Hepatocyte (in vitro differentiated cells): Measurements from ENCODE around the gene BUD31. TPM values are rescaled to one million over a fixed set of nuclear protein-coding genes. Genes with fewer than 3 reads are reported as not detected.
"Not testable (repeated sequence)": the region's sequence is repeated elsewhere in the genome, so short reads cannot be mapped to it uniquely, and the experiment has no call there.

Experiments
- DNase-seq: peaks from one replicate; pipeline ENCODE4 v3.0.0-alpha.2; 2016; ENCODE audit warnings: low spot score
- H2AFZ ChIP-seq: fragments of 200-600 bp; sonication (generic); 2 replicates; pipeline ENCODE4 v1.6.0; 2016; ENCODE audit warnings: antibody characterized with exemption, mild to moderate bottlenecking
- H3K27ac ChIP-seq: fragments of 200-600 bp; sonication (generic); 2 replicates; pipeline ENCODE4 v1.5.1; 2016; ENCODE audit warnings: mild to moderate bottlenecking
- H3K27me3 ChIP-seq: fragments of 200-600 bp; sonication (generic); 2 replicates; pipeline ENCODE4 v1.6.1; 2016
- H3K36me3 ChIP-seq: fragments of 200-600 bp; sonication (generic); replicated peaks from 2 replicates; pipeline ENCODE4 v1.5.1; 2016; ENCODE audit warnings: low read depth; ENCODE audit not compliant: insufficient read depth
- H3K4me1 ChIP-seq: fragments of 200-600 bp; sonication (generic); 2 replicates; pipeline ENCODE4 v1.5.1; 2016; ENCODE audit warnings: mild to moderate bottlenecking, moderate library complexity; ENCODE audit not compliant: insufficient read depth
- H3K4me2 ChIP-seq: fragments of 200-600 bp; sonication (generic); 2 replicates; pipeline ENCODE4 v1.6.0; 2016
- H3K4me3 ChIP-seq: fragments of 200-600 bp; sonication (generic); 2 replicates; pipeline ENCODE4 v1.5.1; 2016; ENCODE audit warnings: mild to moderate bottlenecking
- H3K79me2 ChIP-seq: fragments of 200-600 bp; sonication (generic); 2 replicates; pipeline ENCODE4 v1.6.0; 2017; ENCODE audit warnings: mild to moderate bottlenecking
- H3K9me2 ChIP-seq: fragments of 200-600 bp; sonication (generic); replicated peaks from 2 replicates; pipeline ENCODE4 v1.6.0; 2017; ENCODE audit warnings: mild to moderate bottlenecking; ENCODE audit not compliant: insufficient read depth
- H3K9me3 ChIP-seq: fragments of 200-600 bp; sonication (generic); 2 replicates; pipeline ENCODE4 v1.5.1; 2016; ENCODE audit warnings: low read depth, mild to moderate bottlenecking
- H4K20me1 ChIP-seq: fragments of 200-600 bp; sonication (generic); 2 replicates; pipeline ENCODE4 v1.6.0; 2016; ENCODE audit warnings: mild to moderate bottlenecking; ENCODE audit not compliant: insufficient read depth, poor library complexity, severe bottlenecking
- EZH2 ChIP-seq: fragments of 200-600 bp; sonication (generic); IDR thresholded peaks from 2 replicates; pipeline ENCODE4 v1.6.1; 2016; ENCODE audit warnings: antibody characterized with exemption, mild to moderate bottlenecking, borderline replicate concordance
- EZH2phosphoT487 ChIP-seq: fragments of 200-600 bp; sonication (generic); IDR thresholded peaks from one replicate; pipeline ENCODE4 v1.6.1; 2018; ENCODE audit warnings: antibody characterized with exemption, mild to moderate bottlenecking, low read depth, moderate library complexity; ENCODE audit not compliant: unreplicated experiment, severe bottlenecking
- WGBS: methylation state at CpG from one replicate; pipeline ENCODE4 v1.1.6; 2016; ENCODE audit warnings: low lambda C conversion rate; ENCODE audit errors: missing lambda C conversion rate; 5-methylcytosine and 5-hydroxymethylcytosine counted together
- polyA plus RNA-seq: library from polyadenylated mRNA; unstranded; fragments of >200 nt; fragmentation: Nextera tagmentation; extraction: Ambion mirVana; gene quantifications from 2 replicates; pipeline ENCODE4 v1.2.1, GENCODE V29; 2016
- total RNA-seq: library from RNA; depleted of rRNA; stranded (reverse); fragments of >200 nt; gene quantifications from 2 replicates; pipeline ENCODE4 v1.2.3, GENCODE V29; 2014
- TF ChIP-seq, protein P1 (sequence below): fragments of 200-600 bp; sonication (generic); IDR thresholded peaks from 2 replicates; pipeline ENCODE4 v1.5.1; 2016; ENCODE audit warnings: antibody characterized with exemption, mild to moderate bottlenecking; ENCODE audit not compliant: poor library complexity

Gene BUD31
- total and polyA plus RNA-seq, 2 experiments from 2014 or later = 77.5 to 233 TPM

- Histone ChIP-seq H3K9me2 (no peaks in the 10 kb centered on the region), H2AFZ (peak overlapping the region; percentile 97), H3K4me1 (peaks cover 25% of the 10 kb centered on the region), H3K79me2 (peaks cover 25% of the 10 kb centered on the region), H4K20me1 (no peaks in the 10 kb centered on the region), H3K4me3 (peak overlapping the region; percentile 88), H3K27ac (peak overlapping the region; percentile 86), H3K9me3 (no peaks in the 10 kb centered on the region), H3K4me2 (peak overlapping the region; percentile 100), H3K27me3 (no peaks in the 10 kb centered on the region), H3K36me3 (no peaks in the 10 kb centered on the region)
- TF ChIP-seq, protein P1, sequence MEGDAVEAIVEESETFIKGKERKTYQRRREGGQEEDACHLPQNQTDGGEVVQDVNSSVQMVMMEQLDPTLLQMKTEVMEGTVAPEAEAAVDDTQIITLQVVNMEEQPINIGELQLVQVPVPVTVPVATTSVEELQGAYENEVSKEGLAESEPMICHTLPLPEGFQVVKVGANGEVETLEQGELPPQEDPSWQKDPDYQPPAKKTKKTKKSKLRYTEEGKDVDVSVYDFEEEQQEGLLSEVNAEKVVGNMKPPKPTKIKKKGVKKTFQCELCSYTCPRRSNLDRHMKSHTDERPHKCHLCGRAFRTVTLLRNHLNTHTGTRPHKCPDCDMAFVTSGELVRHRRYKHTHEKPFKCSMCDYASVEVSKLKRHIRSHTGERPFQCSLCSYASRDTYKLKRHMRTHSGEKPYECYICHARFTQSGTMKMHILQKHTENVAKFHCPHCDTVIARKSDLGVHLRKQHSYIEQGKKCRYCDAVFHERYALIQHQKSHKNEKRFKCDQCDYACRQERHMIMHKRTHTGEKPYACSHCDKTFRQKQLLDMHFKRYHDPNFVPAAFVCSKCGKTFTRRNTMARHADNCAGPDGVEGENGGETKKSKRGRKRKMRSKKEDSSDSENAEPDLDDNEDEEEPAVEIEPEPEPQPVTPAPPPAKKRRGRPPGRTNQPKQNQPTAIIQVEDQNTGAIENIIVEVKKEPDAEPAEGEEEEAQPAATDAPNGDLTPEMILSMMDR = no peak
- TF ChIP-seq EZH2 = no peak
- TF ChIP-seq EZH2phosphoT487 = no peak
- 24% methylated on average over 15 of the region's 58 CpGs for WGBS
- DNase-seq = peak; percentile 83
Observed at GRCh38 chr7:99375070-99375807, 33.5 kb upstream of the BUD31 start.

DNA sequence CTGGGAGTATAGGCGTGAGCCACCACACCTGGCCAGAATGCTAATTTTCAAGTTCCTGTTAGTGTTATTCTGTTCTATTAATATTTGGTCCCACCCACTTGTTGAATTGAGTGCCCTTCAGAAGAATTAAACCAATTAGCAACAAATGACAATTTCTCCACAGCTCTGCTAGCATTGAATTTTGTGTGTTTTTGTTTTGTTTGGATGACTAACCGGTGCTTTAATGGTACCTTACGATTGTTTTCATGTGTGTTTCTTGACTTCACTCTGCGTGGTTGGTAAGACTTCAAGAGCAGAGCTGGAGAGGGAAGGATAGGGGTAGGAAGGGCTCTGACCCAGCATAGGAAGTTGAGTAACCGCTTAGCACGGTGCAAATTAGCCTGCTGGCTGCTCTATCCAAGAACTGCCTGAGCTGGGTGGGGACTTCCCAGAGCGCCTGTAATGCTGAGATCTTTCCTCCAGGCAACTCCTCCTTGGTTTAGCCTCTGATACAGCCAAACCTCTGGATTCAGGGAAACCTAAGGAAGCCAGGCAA lies 29.7 kb upstream of the BUD31 start:
- peaks cover 44% of the 10 kb centered on the region for H3K79me2 ChIP-seq
- no peaks in the 10 kb centered on the region for H3K9me2 ChIP-seq
- no peak overlapping the region for H3K4me3 ChIP-seq
- WGBS = 85% methylated on average over 7 of the region's 7 CpGs
- peaks cover 18% of the 10 kb centered on the region for H3K4me1 ChIP-seq
- peak overlapping the region; percentile 76 for H3K27ac ChIP-seq
- no peaks in the 10 kb centered on the region for H3K9me3 ChIP-seq
- no peaks in the 10 kb centered on the region for H4K20me1 ChIP-seq
- no peaks in the 10 kb centered on the region for H3K27me3 ChIP-seq
- no peaks in the 10 kb centered on the region for H3K36me3 ChIP-seq
- H3K4me2 ChIP-seq = no peak overlapping the region
- TF ChIP-seq EZH2phosphoT487 (no peak), EZH2 (no peak)
- TF ChIP-seq, protein P1 = no peak
- no peak overlapping the region for H2AFZ ChIP-seq
- DNase-seq = peak; percentile 61

- Histone ChIP-seq H3K27ac (peak overlapping the region; percentile 76), H3K4me1 (peaks cover 18% of the 10 kb centered on the region), H3K79me2 (peaks cover 44% of the 10 kb centered on the region)
- H2AFZ ChIP-seq, H4K20me1 ChIP-seq, H3K36me3 ChIP-seq, H3K4me3 ChIP-seq, H3K27me3 ChIP-seq, H3K4me2 ChIP-seq, H3K9me3 ChIP-seq, DNase-seq, H3K9me2 ChIP-seq: not testable (repeated sequence)
- 83% methylated on average over 7 of the region's 7 CpGs for WGBS
Observed at GRCh38 chr7:99379693-99380031, 29.1 kb upstream of the BUD31 start.

- Histone ChIP-seq H3K27ac (peak overlapping the region; percentile 76), H3K79me2 (peaks cover 44% of the 10 kb centered on the region)
Observed at GRCh38 chr7:99380032-99380822, 28.5 kb upstream of the BUD31 start.

More at GRCh38 chr7:99380032-99380822, 28.5 kb upstream of the BUD31 start:
- Histone ChIP-seq H3K9me3 (no peaks in the 10 kb centered on the region), H3K36me3 (no peaks in the 10 kb centered on the region), H3K9me2 (no peaks in the 10 kb centered on the region), H2AFZ (no peak overlapping the region), H3K27me3 (no peaks in the 10 kb centered on the region), H3K4me3 (no peak overlapping the region), H3K4me2 (no peak overlapping the region), H3K4me1 (peaks cover 18% of the 10 kb centered on the region), H4K20me1 (no peaks in the 10 kb centered on the region)
- TF ChIP-seq EZH2phosphoT487 (no peak), EZH2 (no peak)
- TF ChIP-seq, protein P1 = no peak
- 85% methylated on average over 12 of the region's 12 CpGs for WGBS
- no peak for DNase-seq
